GM13976 (cell line): Measurements from ENCODE around the gene ADGRA1.
"Not testable (repeated sequence)": the region's sequence is repeated elsewhere in the genome, so short reads cannot be mapped to it uniquely, and the experiment has no call there.

Source experiments
- DNase-seq: peaks from one replicate; pipeline ENCODE4 v3.0.0; 2012; ENCODE audit warnings: low spot score
- in situ Hi-C: fragments of 300-500 bp; cut with MboI; formaldehyde crosslinking; loops from one replicate; pipeline ENCODE4 v1.12.0; 2022; ENCODE audit warnings: low sequenced_read_pairs, mixed read lengths, inconsistent platforms; ENCODE audit not compliant: unreplicated experiment
- TF ChIP-seq, protein P1 (sequence below): IDR thresholded peaks from 2 replicates; pipeline ENCODE4 v1.5.1; 2012; ENCODE audit warnings: borderline replicate concordance, mild to moderate bottlenecking; ENCODE audit not compliant: insufficient read depth; ENCODE audit errors: extremely low read depth, missing control alignments, control extremely low read depth

The ADGRA1 gene

DNA sequence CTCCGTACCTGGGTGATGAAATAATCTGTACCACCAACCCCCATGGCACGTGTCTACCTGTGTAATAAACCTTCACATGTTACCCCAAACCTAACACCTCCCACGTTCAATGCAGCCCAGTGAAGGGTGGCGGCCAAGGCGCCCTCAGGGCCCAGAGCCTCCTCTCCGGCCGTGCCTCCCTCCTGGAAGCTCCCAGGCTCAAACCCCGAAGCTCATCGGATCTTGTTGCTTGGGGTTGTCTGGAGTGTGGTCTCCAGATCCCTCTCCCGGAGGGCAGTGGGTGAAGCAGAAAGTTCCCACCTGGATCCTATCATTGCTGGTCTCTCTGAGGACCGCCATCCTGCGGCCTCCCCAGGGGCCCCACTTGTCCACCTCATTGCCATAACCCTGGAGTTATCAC is 62.9 kb downstream of the ADGRA1 start:
- TF ChIP-seq, protein P1, sequence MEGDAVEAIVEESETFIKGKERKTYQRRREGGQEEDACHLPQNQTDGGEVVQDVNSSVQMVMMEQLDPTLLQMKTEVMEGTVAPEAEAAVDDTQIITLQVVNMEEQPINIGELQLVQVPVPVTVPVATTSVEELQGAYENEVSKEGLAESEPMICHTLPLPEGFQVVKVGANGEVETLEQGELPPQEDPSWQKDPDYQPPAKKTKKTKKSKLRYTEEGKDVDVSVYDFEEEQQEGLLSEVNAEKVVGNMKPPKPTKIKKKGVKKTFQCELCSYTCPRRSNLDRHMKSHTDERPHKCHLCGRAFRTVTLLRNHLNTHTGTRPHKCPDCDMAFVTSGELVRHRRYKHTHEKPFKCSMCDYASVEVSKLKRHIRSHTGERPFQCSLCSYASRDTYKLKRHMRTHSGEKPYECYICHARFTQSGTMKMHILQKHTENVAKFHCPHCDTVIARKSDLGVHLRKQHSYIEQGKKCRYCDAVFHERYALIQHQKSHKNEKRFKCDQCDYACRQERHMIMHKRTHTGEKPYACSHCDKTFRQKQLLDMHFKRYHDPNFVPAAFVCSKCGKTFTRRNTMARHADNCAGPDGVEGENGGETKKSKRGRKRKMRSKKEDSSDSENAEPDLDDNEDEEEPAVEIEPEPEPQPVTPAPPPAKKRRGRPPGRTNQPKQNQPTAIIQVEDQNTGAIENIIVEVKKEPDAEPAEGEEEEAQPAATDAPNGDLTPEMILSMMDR = no peak
- in situ Hi-C loops = no loop called here
- no peak for DNase-seq

DNA sequence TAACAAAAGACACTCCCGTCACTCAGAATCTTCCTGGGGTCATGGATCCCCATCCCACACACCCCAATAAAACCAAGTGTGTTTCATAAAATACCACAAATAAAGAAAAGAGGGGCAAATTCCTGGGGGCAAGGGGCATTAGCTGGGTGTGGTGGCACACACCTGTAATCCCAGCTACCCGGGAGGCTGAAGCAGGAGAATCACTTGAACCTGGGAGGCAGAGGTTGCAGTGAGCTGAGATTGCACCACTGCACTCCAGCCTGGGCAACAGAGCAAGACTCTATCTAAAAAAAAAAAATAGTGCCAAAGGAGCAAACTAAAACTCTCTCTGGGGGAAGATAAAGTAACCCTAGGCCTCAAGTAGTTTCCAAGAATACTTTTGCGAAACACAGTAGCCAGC is 63.3 kb downstream of the ADGRA1 start:
- DNase-seq, in situ Hi-C loops: not testable (repeated sequence)

DNA sequence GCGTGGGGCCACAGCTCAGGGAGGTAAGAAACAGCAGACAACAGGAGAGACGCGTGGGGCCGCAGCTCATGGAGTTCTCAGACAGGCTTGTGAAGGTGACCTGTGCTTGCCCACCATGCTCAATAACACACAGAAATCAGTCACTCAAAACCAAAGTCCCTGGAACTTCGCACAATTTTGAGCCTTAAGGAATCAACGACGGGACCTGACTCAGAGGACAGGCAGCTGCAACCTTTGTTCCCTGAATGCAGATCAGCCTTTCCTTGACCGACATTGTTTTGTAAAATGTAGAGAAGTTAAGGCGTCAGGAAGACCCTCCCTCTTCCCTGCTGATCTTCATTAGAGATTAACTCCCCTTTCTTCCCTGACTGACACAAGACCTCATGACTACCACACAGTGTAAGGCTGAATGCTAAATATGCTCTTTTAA is 63.8 kb downstream of the ADGRA1 start:
- TF ChIP-seq, protein P1 = no peak
- no peak for DNase-seq
- in situ Hi-C loops = no loop called here

DNA sequence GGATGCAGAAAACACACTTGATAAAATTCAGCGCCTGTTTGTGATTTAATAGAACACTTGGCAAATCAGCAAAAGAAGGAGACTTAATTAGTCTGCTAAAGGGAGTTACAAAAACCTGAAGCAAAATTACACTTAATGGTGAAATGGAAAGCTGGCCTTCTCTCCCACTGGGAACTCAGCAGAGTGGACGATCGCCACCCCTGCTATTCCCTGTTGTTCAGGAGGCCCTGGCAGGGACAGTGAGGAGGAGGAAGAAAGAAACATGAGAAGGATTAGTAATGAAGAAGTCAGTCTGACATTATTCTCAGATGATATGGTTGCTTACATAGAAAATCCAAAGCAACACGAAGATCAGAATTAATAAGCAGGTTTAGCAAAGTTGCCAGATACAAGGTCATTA is 66.7 kb downstream of the ADGRA1 start:
- in situ Hi-C loops = no loop called here
- no peak for DNase-seq
- TF ChIP-seq, protein P1 = no peak

DNA sequence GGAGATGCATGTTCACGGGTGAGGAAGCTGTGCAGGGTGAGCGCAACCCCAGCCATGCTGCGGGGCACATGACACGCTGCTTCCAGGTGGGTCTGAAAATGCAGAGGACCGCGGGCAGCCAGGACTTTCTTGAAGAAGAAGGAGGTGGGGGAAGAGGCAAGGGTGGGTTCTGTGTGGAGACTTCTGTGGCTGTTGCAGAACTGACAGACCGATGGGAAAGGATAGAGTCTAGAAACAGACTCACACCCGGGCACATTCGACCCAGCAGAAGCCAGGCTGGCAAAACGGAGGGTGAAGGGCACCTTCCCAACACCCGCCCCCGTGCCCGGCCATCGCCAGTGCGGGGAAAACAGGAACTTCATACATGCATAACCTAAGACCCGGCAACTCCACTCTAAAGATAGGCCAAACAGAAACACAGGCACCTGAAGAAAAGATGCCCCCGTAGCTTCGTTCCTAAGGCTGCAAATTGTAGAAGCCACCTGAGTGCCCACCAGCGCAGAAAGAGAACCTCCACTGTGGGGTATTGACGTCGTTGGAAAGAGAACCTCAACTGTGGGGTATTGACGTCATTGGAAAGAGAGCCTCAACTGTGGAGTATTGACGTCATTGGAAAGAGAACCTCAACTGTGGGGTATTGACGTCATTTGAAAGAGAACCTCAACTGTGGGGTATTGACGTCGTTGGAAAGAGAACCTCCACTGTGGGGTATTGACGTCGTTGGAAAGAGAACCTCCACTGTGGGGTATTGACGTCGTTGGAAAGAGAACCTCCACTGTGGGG is 67.5 kb downstream of the ADGRA1 start:
- in situ Hi-C loops = no loop called here
- TF ChIP-seq, protein P1 = no peak
- DNase-seq = no peak

DNA sequence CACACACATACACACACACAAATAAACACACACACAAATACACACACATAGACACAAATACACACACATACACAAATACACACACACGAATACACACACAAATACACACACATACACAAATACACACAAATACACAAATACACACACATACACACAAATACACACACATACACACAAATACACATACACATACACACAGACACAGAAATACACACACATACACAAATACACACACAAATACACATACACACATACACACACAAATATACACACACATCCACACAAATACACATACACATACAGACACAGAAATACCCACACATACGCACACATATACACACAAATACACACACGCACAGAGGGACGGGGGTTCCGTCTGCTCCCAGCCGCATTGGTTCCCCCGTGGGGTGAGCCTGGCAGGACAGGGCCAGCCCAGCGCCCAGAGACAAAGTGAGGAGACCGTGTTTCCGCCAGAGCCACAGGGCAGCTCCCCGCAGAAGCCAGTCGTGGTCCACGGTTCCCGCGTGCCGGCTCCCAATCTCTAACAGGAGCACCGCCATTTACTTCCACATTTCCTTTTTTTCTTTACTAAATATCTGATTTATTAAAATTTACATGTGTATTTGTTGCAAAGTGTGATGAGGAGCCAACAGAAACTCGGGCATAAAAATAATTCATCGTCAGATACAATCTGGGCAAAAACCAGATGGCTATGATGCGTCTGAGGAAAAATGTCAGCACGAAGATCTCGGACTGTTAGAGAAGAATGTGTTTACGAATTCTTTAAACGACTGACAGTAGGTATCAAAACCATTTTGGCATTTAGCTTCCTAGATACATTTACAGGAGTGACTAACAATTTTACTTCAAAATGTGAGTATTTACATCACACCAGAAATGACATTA is 69.2 kb downstream of the ADGRA1 start:
- in situ Hi-C loops = no loop called here
- TF ChIP-seq, protein P1 = no peak
- no peak for DNase-seq
